ENCODE data around the gene NNT. TPM values are rescaled to one million over a fixed set of nuclear protein-coding genes. Genes with fewer than 3 reads are reported as not detected.

Gene NNT
- total and polyA plus RNA-seq, 2 of the 8 experiments (the other 6 are each of a cell fraction or from before 2014, with no cell fraction given): 11.0 to 22.2 TPM

DNA sequence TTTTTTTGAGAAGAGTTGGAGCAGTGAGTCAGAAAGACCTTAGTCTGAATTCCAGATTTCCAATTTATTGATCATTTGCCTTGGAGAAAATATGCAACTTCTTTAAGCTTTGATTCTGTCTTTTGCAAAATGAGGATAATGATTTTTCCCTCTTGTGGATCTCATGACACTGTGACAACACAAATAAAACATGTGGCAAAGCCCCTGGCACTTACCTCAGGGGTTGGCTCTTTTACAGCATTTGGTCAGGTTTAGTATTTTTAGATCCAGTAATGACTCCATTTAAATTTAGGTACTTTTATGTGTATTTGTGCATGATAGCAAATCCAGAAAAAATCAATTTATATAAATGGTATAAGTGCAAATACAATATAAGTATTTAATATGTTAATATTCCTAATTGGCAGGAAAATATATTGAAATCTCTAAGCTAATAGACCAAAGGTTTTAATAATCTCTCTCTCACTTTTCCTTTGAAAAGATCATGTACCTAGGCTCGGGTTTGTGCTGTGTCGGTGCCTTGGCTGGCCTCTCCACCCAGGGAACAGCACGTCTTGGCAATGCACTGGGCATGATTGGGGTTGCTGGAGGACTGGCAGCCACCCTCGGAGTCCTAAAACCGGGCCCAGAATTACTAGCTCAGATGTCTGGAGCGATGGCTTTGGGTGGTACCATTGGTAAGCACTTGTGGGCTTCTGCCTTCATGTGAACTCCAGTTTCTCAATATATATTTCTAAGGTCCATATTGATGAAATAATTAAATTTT lies 49.7 kb downstream of the NNT start:
- no peak overlapping the region for H3K56ac ChIP-seq (replicated peaks; ENCODE audit: insufficient read length, low read depth, low read length)
- ChIA-PET POLR2A (ENCODE audit: partially characterized antibody) (no interaction called here), CTCF (ENCODE audit: partially characterized antibody) (interaction anchor here (0.7 to 1.0 kb wide), 2 partner anchors 21 to 1150 kb away, joined by 3 read pairs; no protein-coding TSS in a partner anchor)
- no peak overlapping the region for H3K14ac ChIP-seq (ENCODE audit: insufficient read length)
- H3K36me3 ChIP-seq (ENCODE audit: control insufficient read depth in 2 of 4, insufficient read depth in 4 of 4, low read length in 3 of 4): peaks cover 0 to 16% (median 1%) of the 10 kb centered on the region in 4 experiments; a peak in 2 of 8 replicates
- H2BK120ac ChIP-seq (replicated peaks; ENCODE audit: low read depth, low read length): no peak overlapping the region
- no peaks in the 10 kb centered on the region for H3K4me1 ChIP-seq (replicated peaks in 1 of 4; ENCODE audit: control insufficient read depth in 3 of 4, insufficient read depth in 4 of 4, low read length in 3 of 4)
- H3K27me3 ChIP-seq (replicated peaks in 1 of 4; ENCODE audit: control insufficient read depth in 3 of 4, extremely low read depth in 1 of 4, insufficient read depth in 3 of 4, low read length in 3 of 4): no peaks in the 10 kb centered on the region
- H3K4me3 ChIP-seq (ENCODE audit: extremely low read depth in 1 of 4, insufficient read depth in 2 of 4, low read depth in 3 of 4, low read length in 4 of 4): no peak overlapping the region
- no peak overlapping the region for H2BK20ac ChIP-seq (ENCODE audit: low read length)
- H4K8ac ChIP-seq (ENCODE audit: extremely low read depth, insufficient read depth, low read length): no peak overlapping the region
- no peaks in the 10 kb centered on the region for H3K79me2 ChIP-seq (ENCODE audit: control insufficient read depth in 1 of 2, insufficient read depth in 2 of 2, low read length in 2 of 2)
- H3K23me2 ChIP-seq (ENCODE audit: low read depth, low read length): no peaks in the 10 kb centered on the region
- H2AFZ ChIP-seq (ENCODE audit: low read length): no peak overlapping the region
- no peak overlapping the region for H2BK15ac ChIP-seq (ENCODE audit: low read length)
- no peak for FAIRE-seq
- H4K5ac ChIP-seq (ENCODE audit: insufficient read length, low read depth, low read length): no peak overlapping the region
- H4K91ac ChIP-seq (replicated peaks; ENCODE audit: insufficient read length, low read length): no peak overlapping the region
- H3K4ac ChIP-seq (replicated peaks; ENCODE audit: insufficient read length, low read depth, low read length): no peak overlapping the region
- no peak overlapping the region for H3K23ac ChIP-seq (ENCODE audit: insufficient read length)
- H3K79me1 ChIP-seq (ENCODE audit: low read depth, low read length): no peaks in the 10 kb centered on the region
- H3K9ac ChIP-seq (replicated peaks in 1 of 4; ENCODE audit: extremely low read depth in 1 of 4, low read depth in 3 of 4, low read length in 3 of 4): no peak overlapping the region
- H4K20me1 ChIP-seq (replicated peaks in 1 of 2; ENCODE audit: control insufficient read depth in 1 of 2, insufficient read depth in 2 of 2, low read length in 2 of 2): no peaks in the 10 kb centered on the region
- no peak overlapping the region for H3K4me2 ChIP-seq (ENCODE audit: insufficient read depth in 1 of 2, low read depth in 2 of 2, low read length in 2 of 2)
- 89% methylated on average over 6 of the region's 6 CpGs; no CpG with 5 or more reads in 1 of the 2 experiments for WGBS, 2 experiments (ENCODE audit: extremely low coverage in 1 of 2, insufficient coverage in 1 of 2, insufficient read length in 1 of 2, insufficient replicate concordance in 2 of 2, low coverage in 1 of 2, low lambda C conversion rate in 2 of 2, missing lambda C conversion rate in 1 of 2)
- H3K18ac ChIP-seq (ENCODE audit: extremely low read depth, low read length): no peak overlapping the region
- H3K27ac ChIP-seq (ENCODE audit: low read depth, low read length): no peak overlapping the region
- no peak overlapping the region for H2BK5ac ChIP-seq (ENCODE audit: low read depth, low read length)
- H2BK12ac ChIP-seq (ENCODE audit: low read depth, low read length): no peak overlapping the region
- DNase-seq (ENCODE audit: low read depth in 1 of 2, low spot score in 2 of 2): no peak
- no peaks in the 10 kb centered on the region for H3K9me3 ChIP-seq (ENCODE audit: insufficient read depth in 2 of 2, low read depth in 1 of 2, low read length in 1 of 2)
- no peak overlapping the region for H2AK5ac ChIP-seq (ENCODE audit: low read depth, low read length)
- TF ChIP-seq ZNF274 (IDR thresholded peaks at IDR 0.05; ENCODE audit: borderline replicate concordance, extremely low read depth, low read length) (no peak), GTF2F1 (IDR thresholded peaks at IDR 0.05; ENCODE audit: borderline replicate concordance, low read depth, low read length) (no peak), RFX5 (IDR thresholded peaks at IDR 0.05; ENCODE audit: borderline replicate concordance, low read depth, low read length) (no peak), NANOG (IDR thresholded peaks at IDR 0.05; ENCODE audit: insufficient read depth, low read depth, low read length, poor library complexity, severe bottlenecking) (no peak), BACH1 (IDR thresholded peaks at IDR 0.05; ENCODE audit: low read length) (no peak), POU5F1 (IDR thresholded peaks at IDR 0.05; ENCODE audit: low read depth, low read length) (no peak), TCF12 (IDR thresholded peaks at IDR 0.05; ENCODE audit: low read depth, low read length) (no peak), SIX5 (IDR thresholded peaks at IDR 0.05; ENCODE audit: low read depth, low read length) (no peak), POLR2A (IDR thresholded peaks at IDR 0.05; ENCODE audit: control extremely low read depth in 1 of 2, low read depth in 2 of 2, low read length in 2 of 2) (no peak), CREB1 (IDR thresholded peaks at IDR 0.05) (no peak)
- TF ChIP-seq, protein P1, sequence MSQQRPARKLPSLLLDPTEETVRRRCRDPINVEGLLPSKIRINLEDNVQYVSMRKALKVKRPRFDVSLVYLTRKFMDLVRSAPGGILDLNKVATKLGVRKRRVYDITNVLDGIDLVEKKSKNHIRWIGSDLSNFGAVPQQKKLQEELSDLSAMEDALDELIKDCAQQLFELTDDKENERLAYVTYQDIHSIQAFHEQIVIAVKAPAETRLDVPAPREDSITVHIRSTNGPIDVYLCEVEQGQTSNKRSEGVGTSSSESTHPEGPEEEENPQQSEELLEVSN (IDR thresholded peaks at IDR 0.05): no peak
- TF ChIP-seq, protein P2, sequence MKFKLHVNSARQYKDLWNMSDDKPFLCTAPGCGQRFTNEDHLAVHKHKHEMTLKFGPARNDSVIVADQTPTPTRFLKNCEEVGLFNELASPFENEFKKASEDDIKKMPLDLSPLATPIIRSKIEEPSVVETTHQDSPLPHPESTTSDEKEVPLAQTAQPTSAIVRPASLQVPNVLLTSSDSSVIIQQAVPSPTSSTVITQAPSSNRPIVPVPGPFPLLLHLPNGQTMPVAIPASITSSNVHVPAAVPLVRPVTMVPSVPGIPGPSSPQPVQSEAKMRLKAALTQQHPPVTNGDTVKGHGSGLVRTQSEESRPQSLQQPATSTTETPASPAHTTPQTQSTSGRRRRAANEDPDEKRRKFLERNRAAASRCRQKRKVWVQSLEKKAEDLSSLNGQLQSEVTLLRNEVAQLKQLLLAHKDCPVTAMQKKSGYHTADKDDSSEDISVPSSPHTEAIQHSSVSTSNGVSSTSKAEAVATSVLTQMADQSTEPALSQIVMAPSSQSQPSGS (IDR thresholded peaks at IDR 0.05; ENCODE audit: low read length): no peak
